Upper lobe of left lung (tissue), 4 donors: Measurements from ENCODE around the gene DNAJB8.

ENCODE experiments used
- CTCF ChIP-seq, 6 experiments: fragments of 450-650 bp in 4 of 6; fragments of 200-600 bp in 2 of 6; sonication (generic) in 2 of 6; IDR thresholded peaks; one replicate each; pipeline ENCODE4 v1.5.1; 2016 to 2019; ENCODE audit warnings: antibody characterized with exemption in 6 of 6
- EP300 ChIP-seq, 4 donors: sonication (generic); formaldehyde crosslinking; IDR thresholded peaks; one replicate each; pipeline ENCODE4 v1.5.1; 2017; ENCODE audit warnings: antibody characterized with exemption in 4 of 4, control low read depth in 2 of 4
- POLR2A ChIP-seq, 4 donors: fragments of 450-650 bp; IDR thresholded peaks; one replicate each; pipeline ENCODE4 v1.5.1; 2016 to 2017; ENCODE audit warnings: antibody characterized with exemption in 4 of 4, mild to moderate bottlenecking in 2 of 4
- POLR2AphosphoS5 ChIP-seq, 2 donors: sonication (generic); formaldehyde crosslinking; IDR thresholded peaks; one replicate each; pipeline ENCODE4 v1.5.1; 2017; ENCODE audit warnings: antibody characterized with exemption in 2 of 2

GRCh38 chr3:128487538-128487812, 20.8 kb upstream of the DNAJB8 start:
- TF ChIP-seq CTCF (IDR thresholded peaks at IDR 0.05) (no peak), EP300 (IDR thresholded peaks at IDR 0.05) (no peak), POLR2A (IDR thresholded peaks at IDR 0.05) (no peak), POLR2AphosphoS5 (IDR thresholded peaks at IDR 0.05) (no peak)
